ENCODE results near the gene FRMD5.

Gene FRMD5

GRCh38 chr15:43824302-43825246 lies 370.5 kb downstream of the FRMD5 start, which contains the start of gene MFAP1:
MFAP1 (minus strand) TSS chr15:43824690; CDS start chr15:43824569, 121 bp downstream.
- TF ChIP-seq CTCF (conservative IDR thresholded peaks at IDR 0.05; ENCODE audit: low read depth, low read length), result no peak
- peak within 1 kb of the TSS; percentile 98 for H3K4me3 ChIP-seq (ENCODE audit: low read length)
- DNase-seq (ENCODE audit: low read depth), result peak; percentile 76

DNA sequence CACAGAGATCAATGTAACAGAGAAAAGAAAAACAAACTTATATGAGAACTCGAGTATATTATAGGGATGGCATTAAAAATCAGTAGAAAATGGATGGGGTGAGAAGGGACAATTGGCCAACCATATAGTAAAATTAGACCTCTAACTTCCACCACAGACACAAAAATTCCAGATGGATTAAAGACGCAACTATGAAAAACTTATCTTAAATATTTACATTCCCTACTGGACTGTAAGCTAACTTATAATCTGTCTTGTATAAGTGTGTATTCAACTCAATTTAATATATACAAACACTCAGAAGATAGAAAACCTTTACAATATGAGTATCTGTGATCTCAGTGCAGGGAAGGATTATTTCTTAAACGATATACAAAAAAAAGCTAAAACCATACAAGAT lies 373.6 kb downstream of the FRMD5 start:
- no peak for TF ChIP-seq CTCF (conservative IDR thresholded peaks at IDR 0.05; ENCODE audit: low read depth, low read length)
- H3K4me3 ChIP-seq (ENCODE audit: low read length), result no peak overlapping the region

More for the DNA sequence above, 373.6 kb downstream of the FRMD5 start:
- no peak for DNase-seq (ENCODE audit: low read depth)

Measured in retinal pigment epithelial cell (primary cell).